ENCODE results near the gene SLC26A1. TPM values are rescaled to one million over a fixed set of nuclear protein-coding genes. Genes with fewer than 3 reads are reported as not detected.

Gene SLC26A1
- total and polyA plus RNA-seq, 2 of the 13 experiments (the other 11 are each of a cell fraction or from before 2014, with no cell fraction given), result 5.4 to 22.9 TPM

DNA sequence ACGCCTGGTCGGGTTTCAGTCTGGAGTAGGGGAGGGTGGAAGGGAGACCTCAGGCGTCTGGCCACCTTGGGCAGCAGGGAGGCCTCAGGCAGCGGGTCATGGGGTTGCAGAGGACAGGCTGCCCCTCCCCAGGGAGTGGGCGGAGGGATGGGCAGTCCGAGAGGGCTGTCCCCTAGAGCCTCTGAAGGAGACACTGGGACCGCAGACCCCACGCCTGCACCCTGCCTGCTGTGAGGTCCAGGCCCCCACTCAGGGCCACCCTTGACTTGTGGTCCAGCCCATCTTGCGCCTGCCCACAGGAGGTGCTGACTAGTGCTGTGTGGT is 34.7 kb upstream of the SLC26A1 start:
- Histone ChIP-seq H3K9me3 (ENCODE audit: low read length) (no peaks in the 10 kb centered on the region), H3K79me2 (ENCODE audit: insufficient read depth, low read length) (no peaks in the 10 kb centered on the region), H4K20me1 (ENCODE audit: insufficient read depth, low read length) (no peaks in the 10 kb centered on the region; the same call in 1 of the 2 replicates), H3K4me2 (ENCODE audit: low read depth, low read length) (no peak overlapping the region; the same call in 1 of the 2 replicates), H3K4me1 (ENCODE audit: insufficient read depth, low read length) (peaks cover 31% of the 10 kb centered on the region), H3K27ac (ENCODE audit: extremely low read length, insufficient read depth, low read length) (no peak overlapping the region), H3K36me3 (replicated peaks in 1 of 2; ENCODE audit: control insufficient read depth in 1 of 2, insufficient read depth in 2 of 2, low read length in 2 of 2) (peaks cover 6 to 12% of the 10 kb centered on the region in 2 experiments; a peak in 3 of 5 replicates), H2AFZ (ENCODE audit: low read length) (no peak overlapping the region), H3K4me3 (replicated peaks in 1 of 3; ENCODE audit: insufficient read depth in 1 of 3, low read depth in 2 of 3, low read length in 3 of 3) (no peak overlapping the region), H3K9ac (ENCODE audit: insufficient read depth, low read depth, low read length) (no peak overlapping the region), H3K27me3 (ENCODE audit: control insufficient read depth in 1 of 2, insufficient read depth in 2 of 2, low read length in 2 of 2) (peaks cover 20 to 47% of the 10 kb centered on the region in 2 experiments)
- in situ Hi-C loops (cut with HindIII; ENCODE audit: extremely low pct_ligation_motif_present, low pct_unique_long_range_greater_than_20kb), result no loop called here
- no TSS peak for BruUV-seq (replicated peaks)
- DNase-seq (ENCODE audit: low spot score) (no peak), ATAC-seq (peak; percentile 10), FAIRE-seq (no peak)
- intact Hi-C loops (cut with micrococcal nuclease; ENCODE audit: unreplicated experiment), result no loop called here
- ChIA-PET CTCF (ENCODE audit: low intra/inter-chr PET ratio, low total read pairs) (no interaction called here), POLR2A (no interaction called here)
- WGBS (ENCODE audit: low lambda C conversion rate), result 0% methylated on average over 1 of the region's 9 CpGs
- no peak for TF ChIP-seq ZKSCAN8 (CRISPR knock-in tag; IDR thresholded peaks at IDR 0.05; ENCODE audit: borderline replicate concordance)
- 0 out of 2 replicates have a peak, but pooled peaks have one; percentile 22 for TF ChIP-seq SSRP1 (CRISPR knock-in tag; IDR thresholded peaks at IDR 0.05)
- TF ChIP-seq MEIS2 (CRISPR knock-in tag; IDR thresholded peaks at IDR 0.05), result 0 out of 2 replicates have a peak, but pooled peaks have one; percentile 42
- TF ChIP-seq ZNF761 (CRISPR knock-in tag; conservative IDR thresholded peaks at IDR 0.05), result no peak
- peak; percentile 20; the same call in 1 of the 2 replicates for TF ChIP-seq HNRNPL (IDR thresholded peaks at IDR 0.05; ENCODE audit: low read depth, low read length)
- no peak for TF ChIP-seq PPARG (CRISPR knock-in tag; conservative IDR thresholded peaks at IDR 0.05)
- no peak for TF ChIP-seq IRF2 (CRISPR knock-in tag; IDR thresholded peaks at IDR 0.05)
- no peak for TF ChIP-seq ZNF839 (CRISPR knock-in tag; IDR thresholded peaks at IDR 0.05; ENCODE audit: borderline replicate concordance)
- TF ChIP-seq SATB2 (CRISPR knock-in tag; IDR thresholded peaks at IDR 0.05), result no peak
- TF ChIP-seq MTF2 (CRISPR knock-in tag; IDR thresholded peaks at IDR 0.05; ENCODE audit: borderline replicate concordance), result 0 out of 2 replicates have a peak, but pooled peaks have one; percentile 30
- peak; percentile 97 for TF ChIP-seq AKAP8 (CRISPR knock-in tag; IDR thresholded peaks at IDR 0.05)
- no peak for TF ChIP-seq TBP (CRISPR knock-in tag; IDR thresholded peaks at IDR 0.05)
- TF ChIP-seq ZBTB20 (CRISPR knock-in tag; IDR thresholded peaks at IDR 0.05; ENCODE audit: borderline replicate concordance, low read depth), result no peak
- no peak for TF ChIP-seq SRSF9 (IDR thresholded peaks at IDR 0.05; ENCODE audit: borderline replicate concordance, insufficient read depth, low read depth, low read length, poor library complexity, severe bottlenecking)
- no peak for TF ChIP-seq GTF3A (CRISPR knock-in tag; conservative IDR thresholded peaks at IDR 0.05)
- TF ChIP-seq RBM22 (optimal IDR thresholded peaks at IDR 0.05; ENCODE audit: low read length), result peak; percentile 79
- TF ChIP-seq NBN (conservative IDR thresholded peaks at IDR 0.05), result no peak
- TF ChIP-seq RBM39 (IDR thresholded peaks at IDR 0.05; ENCODE audit: low read depth, low read length, poor library complexity, severe bottlenecking), result peak; percentile 29
- TF ChIP-seq RXRB (CRISPR knock-in tag; IDR thresholded peaks at IDR 0.05; ENCODE audit: borderline replicate concordance), result no peak
- TF ChIP-seq, protein P1, sequence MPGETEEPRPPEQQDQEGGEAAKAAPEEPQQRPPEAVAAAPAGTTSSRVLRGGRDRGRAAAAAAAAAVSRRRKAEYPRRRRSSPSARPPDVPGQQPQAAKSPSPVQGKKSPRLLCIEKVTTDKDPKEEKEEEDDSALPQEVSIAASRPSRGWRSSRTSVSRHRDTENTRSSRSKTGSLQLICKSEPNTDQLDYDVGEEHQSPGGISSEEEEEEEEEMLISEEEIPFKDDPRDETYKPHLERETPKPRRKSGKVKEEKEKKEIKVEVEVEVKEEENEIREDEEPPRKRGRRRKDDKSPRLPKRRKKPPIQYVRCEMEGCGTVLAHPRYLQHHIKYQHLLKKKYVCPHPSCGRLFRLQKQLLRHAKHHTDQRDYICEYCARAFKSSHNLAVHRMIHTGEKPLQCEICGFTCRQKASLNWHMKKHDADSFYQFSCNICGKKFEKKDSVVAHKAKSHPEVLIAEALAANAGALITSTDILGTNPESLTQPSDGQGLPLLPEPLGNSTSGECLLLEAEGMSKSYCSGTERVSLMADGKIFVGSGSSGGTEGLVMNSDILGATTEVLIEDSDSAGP (CRISPR knock-in tag; IDR thresholded peaks at IDR 0.05; ENCODE audit: borderline replicate concordance), result peak; percentile 5; the same call in 1 of the 2 replicates
- no peak for TF ChIP-seq PRMT3 (CRISPR knock-in tag; IDR thresholded peaks at IDR 0.05; ENCODE audit: borderline replicate concordance, low read depth)
- 0 out of 2 replicates have a peak, but pooled peaks have one; percentile 12 for TF ChIP-seq ZNF564 (CRISPR knock-in tag; IDR thresholded peaks at IDR 0.05)
- TF ChIP-seq, protein P2, sequence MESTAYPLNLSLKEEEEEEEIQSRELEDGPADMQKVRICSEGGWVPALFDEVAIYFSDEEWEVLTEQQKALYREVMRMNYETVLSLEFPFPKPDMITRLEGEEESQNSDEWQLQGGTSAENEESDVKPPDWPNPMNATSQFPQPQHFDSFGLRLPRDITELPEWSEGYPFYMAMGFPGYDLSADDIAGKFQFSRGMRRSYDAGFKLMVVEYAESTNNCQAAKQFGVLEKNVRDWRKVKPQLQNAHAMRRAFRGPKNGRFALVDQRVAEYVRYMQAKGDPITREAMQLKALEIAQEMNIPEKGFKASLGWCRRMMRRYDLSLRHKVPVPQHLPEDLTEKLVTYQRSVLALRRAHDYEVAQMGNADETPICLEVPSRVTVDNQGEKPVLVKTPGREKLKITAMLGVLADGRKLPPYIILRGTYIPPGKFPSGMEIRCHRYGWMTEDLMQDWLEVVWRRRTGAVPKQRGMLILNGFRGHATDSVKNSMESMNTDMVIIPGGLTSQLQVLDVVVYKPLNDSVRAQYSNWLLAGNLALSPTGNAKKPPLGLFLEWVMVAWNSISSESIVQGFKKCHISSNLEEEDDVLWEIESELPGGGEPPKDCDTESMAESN (CRISPR knock-in tag; conservative IDR thresholded peaks at IDR 0.05), result no peak
- no peak for TF ChIP-seq ZNF788 (CRISPR knock-in tag; IDR thresholded peaks at IDR 0.05; ENCODE audit: borderline replicate concordance)
- TF ChIP-seq ZNF460 (CRISPR knock-in tag; IDR thresholded peaks at IDR 0.05; ENCODE audit: borderline replicate concordance), result no peak

Data from HepG2 (cell line).